GM18505 (cell line): Measurements from ENCODE around the gene DND1.
"Not testable (repeated sequence)": the region's sequence is repeated elsewhere in the genome, so short reads cannot be mapped to it uniquely, and the experiment has no call there.

Experiments used
- ATAC-seq: cut with Tn5 transposase; IDR thresholded peaks from one replicate; pipeline ENCODE4 v1.9.1; 2021; ENCODE audit not compliant: unreplicated experiment
- POLR2A ChIP-seq: IDR thresholded peaks from 4 replicates; pipeline ENCODE4 v1.6.1; 2011; ENCODE audit warnings: borderline replicate concordance; ENCODE audit not compliant: insufficient read depth, insufficient read length; ENCODE audit errors: extremely low read depth

The DND1 gene

DNA sequence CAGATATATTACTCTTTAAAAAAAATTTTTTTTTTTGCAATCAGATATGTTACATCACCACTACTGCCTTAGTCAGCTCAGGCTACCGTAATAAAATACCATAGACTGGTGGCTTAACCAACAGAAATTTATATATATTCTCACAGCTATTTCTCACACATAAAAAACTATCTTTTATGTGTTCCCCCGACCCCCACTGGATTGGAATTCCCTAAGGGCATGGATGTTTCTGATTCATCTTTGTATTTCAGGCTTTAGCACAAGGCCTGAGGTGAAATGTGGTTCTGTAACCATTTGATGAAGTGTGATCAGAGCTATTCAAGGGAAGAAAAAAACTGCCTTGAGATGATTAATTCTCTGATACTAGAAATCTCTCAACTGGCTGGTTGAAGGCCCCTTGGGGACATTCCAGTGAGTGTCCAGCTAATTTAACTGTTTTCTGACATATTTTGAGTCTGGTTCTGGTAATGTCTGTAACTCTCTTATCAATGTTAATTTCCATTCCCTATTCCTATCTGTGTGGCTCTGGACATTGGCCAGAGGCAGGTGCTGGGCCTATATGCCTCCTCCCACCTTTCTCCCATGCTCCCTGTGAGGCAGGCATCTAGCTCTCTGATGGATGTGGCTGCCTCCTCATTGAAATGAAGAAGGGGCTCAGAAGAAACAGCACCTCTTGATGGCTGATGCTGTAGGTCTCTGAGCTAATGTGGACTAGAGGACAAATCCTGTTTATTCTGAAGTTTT lies 42.9 kb downstream of the DND1 start:
- TF ChIP-seq POLR2A = no peak
- no peak for ATAC-seq

DNA sequence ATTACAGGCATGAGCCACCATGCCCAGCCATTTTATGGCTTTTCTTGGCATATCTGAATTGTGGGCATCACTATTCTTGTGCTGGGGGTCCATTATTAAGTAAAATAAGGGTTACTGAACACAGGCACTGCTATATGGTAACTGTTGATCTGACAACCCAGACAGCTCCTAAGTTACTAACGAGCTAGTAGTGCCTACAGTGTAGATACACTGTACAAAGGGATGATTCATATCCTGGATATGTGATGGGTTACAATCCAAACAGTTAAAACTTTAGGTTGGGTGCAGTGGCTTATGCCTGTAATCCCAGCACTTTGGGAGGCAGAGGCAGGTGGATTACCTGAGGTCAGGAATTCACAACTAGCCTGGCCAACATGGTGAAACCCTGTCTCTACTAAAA lies 44.7 kb downstream of the DND1 start:
- ATAC-seq = no peak
- TF ChIP-seq POLR2A = no peak

DNA sequence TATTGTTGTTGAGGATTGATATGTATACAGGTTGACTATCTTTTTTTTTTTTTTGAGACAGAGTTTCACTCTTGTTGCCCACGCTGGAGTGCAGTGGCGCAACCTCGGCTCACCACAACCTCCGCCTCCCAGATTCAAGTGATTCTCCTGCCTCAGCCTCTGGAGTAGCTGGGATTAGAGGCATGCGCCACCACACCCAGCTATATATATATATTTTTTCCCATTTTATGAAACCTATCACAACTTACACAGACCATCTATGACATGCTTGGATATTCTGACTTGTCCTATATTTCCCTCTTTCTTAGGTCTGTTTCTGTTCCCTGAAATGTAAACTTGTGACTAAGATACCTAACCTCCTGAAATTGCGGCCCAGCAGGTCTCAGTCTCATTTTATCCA lies 45.4 kb downstream of the DND1 start:
- ATAC-seq = no peak
- TF ChIP-seq POLR2A = no peak

DNA sequence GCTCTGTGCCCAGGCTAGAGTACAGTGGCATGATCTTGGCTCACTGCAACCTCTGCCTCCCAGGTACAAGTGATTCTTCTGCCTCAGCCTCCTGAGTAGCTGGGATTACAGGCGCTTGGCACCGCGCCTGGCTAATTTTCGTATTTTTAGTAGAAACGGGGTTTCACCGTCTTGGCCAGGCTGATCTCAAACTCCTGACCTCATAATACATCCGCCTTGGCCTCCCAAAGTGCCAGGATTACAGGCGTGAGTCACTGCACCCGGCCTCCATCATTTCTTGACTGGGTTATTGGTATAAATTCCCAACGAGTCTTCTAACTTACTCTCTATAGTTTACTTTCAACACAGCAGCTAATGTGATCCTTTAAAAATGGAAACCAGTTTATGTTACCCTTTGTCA lies 48.5 kb downstream of the DND1 start:
- ATAC-seq = not testable (repeated sequence)

DNA sequence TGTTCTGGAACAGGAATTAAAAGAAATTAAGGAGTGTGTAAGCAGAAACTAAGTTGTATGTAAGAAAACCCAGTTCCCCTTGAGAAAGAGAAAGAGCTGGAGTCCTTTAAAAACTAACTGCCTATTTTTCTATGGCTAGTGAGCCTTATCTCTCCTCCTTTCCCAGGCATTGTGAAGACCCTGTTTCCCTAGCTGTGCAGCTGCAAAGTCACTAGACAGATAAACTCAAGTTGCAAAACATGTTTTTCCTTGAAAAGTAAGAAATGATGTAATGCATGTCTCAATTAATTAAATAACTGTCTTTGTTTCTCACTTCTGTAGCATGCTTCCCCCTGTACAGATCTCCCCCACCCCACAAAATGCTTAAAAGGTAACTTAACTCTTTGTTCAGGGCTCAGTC lies 50.3 kb downstream of the DND1 start:
- ATAC-seq = not testable (repeated sequence)

DNA sequence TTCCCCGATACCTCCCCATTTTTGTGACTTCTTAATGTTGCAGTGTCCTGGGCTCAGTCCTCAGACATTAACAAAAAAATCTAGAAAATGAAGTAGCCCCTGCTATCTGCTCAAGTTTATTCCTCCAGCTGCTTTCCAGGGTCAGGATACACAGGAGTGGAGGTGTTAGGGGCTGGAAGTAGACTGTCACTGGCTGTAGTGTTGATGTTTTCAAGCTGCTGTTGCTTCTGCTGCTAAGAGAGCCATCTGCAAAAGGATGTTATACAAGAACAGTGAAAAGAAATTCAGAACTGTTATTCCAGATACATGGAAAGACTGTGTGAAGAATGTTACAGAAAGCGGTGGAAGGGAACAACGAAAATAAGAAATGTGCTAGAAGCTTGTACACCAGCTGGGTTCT lies 51.1 kb downstream of the DND1 start:
- ATAC-seq = no peak
- TF ChIP-seq POLR2A = no peak
